Pancreas (tissue), 10 donors: Measurements from ENCODE around the gene ATAD3B. TPM values are rescaled to one million over a fixed set of nuclear protein-coding genes. Genes with fewer than 3 reads are reported as not detected.
A peak's percentile ranks its signal among the peaks of the same experiment; 100 is the strongest.

Experiments used
- ATAC-seq, 4 donors: fragments of 200-7000 bp; cut with Tn5 transposase; one replicate each; pipeline versions ENCODE4 v1.8.0 to v1.9.1; 2020; ENCODE audit warnings: mild to moderate bottlenecking in 4 of 4, moderate library complexity in 4 of 4
- DNase-seq, 6 donors: peaks; one replicate each; pipeline ENCODE4 v3.0.0-alpha.2; 2020
- FAIRE-seq: peaks from 2 replicates; lab custom pipeline; 2012; peaks lifted over from hg19 to GRCh38; lab: Jason Lieb, UNC
- H3K27ac ChIP-seq, 4 donors: fragments of 200-600 bp; sonication (generic); 1 replicate in 3 of 4; 2 replicates in 1 of 4; pipeline versions ENCODE4 v1.5.0 to v1.8.0; 2020
- H3K27me3 ChIP-seq, 4 donors: fragments of 200-600 bp; one replicate each; pipeline ENCODE4 v1.8.0; 2021
- H3K36me3 ChIP-seq, 3 donors: fragments of 200-600 bp; sonication (generic) in 1 of 3; one replicate each; pipeline versions ENCODE4 v1.5.0 to v1.8.0; 2020 to 2021
- H3K4me1 ChIP-seq, 3 donors: fragments of 200-600 bp; one replicate each; pipeline ENCODE4 v1.8.0; 2021
- H3K4me3 ChIP-seq, 4 donors: fragments of 200-600 bp; sonication (generic) in 2 of 4; one replicate each; pipeline versions ENCODE4 v1.5.0 to v1.8.0; 2020 to 2021
- H3K9me3 ChIP-seq, 4 donors: fragments of 200-600 bp; one replicate each; pipeline ENCODE4 v1.8.0; 2021
- CTCF ChIP-seq, 4 donors: fragments of 200-600 bp; sonication (generic) in 3 of 4; IDR thresholded peaks; one replicate each; pipeline versions ENCODE4 v1.5.0 to v1.8.0; 2021; ENCODE audit warnings: antibody characterized with exemption in 4 of 4
- WGBS, 2 donors: extraction: QIAGEN DNeasy Blood & Tissue Kit; methylation state at CpG; one replicate each; pipeline ENCODE4 v1.1.7; 2013; 5-methylcytosine and 5-hydroxymethylcytosine counted together
- intact Hi-C, 3 donors: fragments of 100-400 bp; cut with DNase I; formaldehyde crosslinking; loops; one replicate each; pipeline versions ENCODE4 v1.11.1 to v1.14.2; 2022
- polyA plus RNA-seq, 2 donors: library from polyadenylated mRNA; stranded (reverse); fragments of 200-250 nt; gene quantifications; one replicate each; pipeline ENCODE4 v1.2.3, GENCODE V29; 2013
- total RNA-seq, 6 donors: library from RNA; stranded (reverse); fragmentation: NEBNext Ultra II Directional in 4 of 6; extraction: Animal tissue kit (Norgen Biotek cat#: 25700) in 4 of 6; gene quantifications; one replicate each; pipeline versions ENCODE4 v1.2.1 to v1.2.4, GENCODE V29; 2021 to 2023
- donor health status: healthy with polysubstance abuse.
- donor health status: DM: no; HTN: no; CAD: no; lungs with moderate emphysema.
- donor health status: DM: no; HTN: no; CAD: no.
- donor health status: control.
- donor health status: control.
- donor health status: Bipolar disorder and iron deficiency.
- donor health status: DM: yes; HTN: yes; CAD: no.
- donor health status: DM: no; HTN: no; CAD: no.
- donor health status: DM: no; HTN: no; CAD: no.
- donor health status: DM: yes; HTN: yes; CAD: no.

ATAD3B gene
- total and polyA plus RNA-seq, 8 donors, result 4.4 to 78.9 (median 12.9) TPM

GRCh38 chr1:1432951-1433803, 38.4 kb upstream of the ATAD3B start:
- intact Hi-C loops, result no loop called here
- Histone ChIP-seq H3K27me3 (no peaks in the 10 kb centered on the region), H3K4me1 (peaks cover 30 to 77% (median 57%) of the 10 kb centered on the region in 3 donors), H3K36me3 (no peaks in the 10 kb centered on the region), H3K9me3 (no peaks in the 10 kb centered on the region), H3K4me3 (peak overlapping the region in 1 of 4 donors; percentile 76), H3K27ac (peak overlapping the region; percentile 81 to 96 (median 92))
- DNase-seq (peak; percentile 84 to 94 (median 91)), FAIRE-seq (no peak), ATAC-seq (peak; percentile 49 to 71 (median 60))
- 32 to 53% methylated on average over 32 to 34 of the region's 34 CpGs for WGBS, 2 donors
- no peak for TF ChIP-seq CTCF (IDR thresholded peaks at IDR 0.05)

GRCh38 chr1:1433804-1434130, 37.8 kb upstream of the ATAD3B start:
- peak in 5 of 6 donors; percentile 49 to 78 (median 51) for DNase-seq

GRCh38 chr1:1434131-1434823, 37.3 kb upstream of the ATAD3B start:
- H3K4me1 ChIP-seq, result peaks cover 35 to 78% (median 59%) of the 10 kb centered on the region in 3 donors
- intact Hi-C loops, result no loop called here
- peak in 3 of 4 donors; percentile 1 to 12 (median 2) for ATAC-seq
- no peaks in the 10 kb centered on the region for H3K27me3 ChIP-seq
- no peaks in the 10 kb centered on the region for H3K36me3 ChIP-seq
- no peaks in the 10 kb centered on the region for H3K9me3 ChIP-seq
- DNase-seq, result peak in 5 of 6 donors; percentile 59 to 86 (median 71)
- H3K27ac ChIP-seq, result peak overlapping the region; percentile 81 to 96 (median 92)
- no peak for TF ChIP-seq CTCF (IDR thresholded peaks at IDR 0.05)
- FAIRE-seq, result no peak
- peak overlapping the region in 1 of 4 donors; percentile 76 for H3K4me3 ChIP-seq
- WGBS, 2 donors, result 50 to 56% methylated on average over 24 to 32 of the region's 32 CpGs

More at GRCh38 chr1:1433804-1434130, 37.8 kb upstream of the ATAD3B start:
- H3K27ac ChIP-seq, result peak overlapping the region; percentile 81 to 96 (median 92)
- intact Hi-C loops, result no loop called here
- FAIRE-seq (no peak), ATAC-seq (peak in 2 of 4 donors; percentile 3 to 7)
- no peaks in the 10 kb centered on the region for H3K36me3 ChIP-seq
- TF ChIP-seq CTCF (IDR thresholded peaks at IDR 0.05), result no peak
- peak overlapping the region in 1 of 4 donors; percentile 76 for H3K4me3 ChIP-seq
- no peaks in the 10 kb centered on the region for H3K9me3 ChIP-seq
- H3K27me3 ChIP-seq, result no peaks in the 10 kb centered on the region
- H3K4me1 ChIP-seq, result peaks cover 35 to 81% (median 61%) of the 10 kb centered on the region in 3 donors
- 37 to 47% methylated on average over 12 of the region's 12 CpGs for WGBS, 2 donors

- no peaks in the 10 kb centered on the region for H3K27me3 ChIP-seq
- H3K27ac ChIP-seq, result peak overlapping the region; percentile 81 to 96 (median 92)
- FAIRE-seq (no peak), ATAC-seq (no peak), DNase-seq (no peak)
- H3K9me3 ChIP-seq, result no peaks in the 10 kb centered on the region
- H3K4me1 ChIP-seq, result peaks cover 31 to 73% (median 55%) of the 10 kb centered on the region in 3 donors
- intact Hi-C loops, result loop anchor here in 1 of 3 donors (5.0 kb wide), 1 partner anchor 32 kb away; no protein-coding TSS in a partner anchor
- no peaks in the 10 kb centered on the region for H3K36me3 ChIP-seq
- H3K4me3 ChIP-seq, result peak overlapping the region in 1 of 4 donors; percentile 76
- WGBS, 2 donors, result 68 to 78% methylated on average over 4 of the region's 4 CpGs
- no peak for TF ChIP-seq CTCF (IDR thresholded peaks at IDR 0.05)
Measured at GRCh38 chr1:1434824-1435105, 36.8 kb upstream of the ATAD3B start.
